Mesendoderm (in vitro differentiated cells): Measurements from ENCODE around the gene ENC1.

Experiments
- DNase-seq: peaks from one replicate; pipeline ENCODE4 v3.0.0; 2013
- H2AK5ac ChIP-seq: 2 replicates; pipeline ENCODE4 v1.6.1; 2013; ENCODE audit warnings: low read length, inconsistent platforms
- H2BK120ac ChIP-seq: 2 replicates; pipeline ENCODE4 v1.6.1; 2013; ENCODE audit warnings: low read depth, mild to moderate bottlenecking, low read length, moderate library complexity, mixed read lengths
- H2BK15ac ChIP-seq: replicated peaks from 2 replicates; pipeline ENCODE4 v1.6.1; 2013; ENCODE audit warnings: low read depth, mild to moderate bottlenecking, moderate library complexity
- H2BK5ac ChIP-seq: 2 replicates; pipeline ENCODE4 v1.6.1; 2013; ENCODE audit warnings: low read length, inconsistent platforms
- H3K18ac ChIP-seq: 2 replicates; pipeline ENCODE4 v1.6.1; 2013; ENCODE audit warnings: mild to moderate bottlenecking, low read length, mixed read lengths
- H3K23ac ChIP-seq: one replicate; pipeline ENCODE4 v1.6.1; 2013; ENCODE audit warnings: low read length
- H3K27ac ChIP-seq: 2 replicates; pipeline ENCODE4 v1.5.1; 2013; ENCODE audit warnings: low read depth, mild to moderate bottlenecking, inconsistent platforms, low read length, moderate library complexity
- H3K27me3 ChIP-seq: 2 replicates; pipeline ENCODE4 v1.6.1; 2013; ENCODE audit warnings: low read length, control low read depth, mild to moderate bottlenecking, inconsistent platforms; ENCODE audit not compliant: insufficient read depth, poor library complexity
- H3K36me3 ChIP-seq: 2 replicates; pipeline ENCODE4 v1.6.1; 2013; ENCODE audit warnings: low read length, inconsistent platforms; ENCODE audit not compliant: control insufficient read depth, insufficient read depth
- H3K4ac ChIP-seq: one replicate; pipeline ENCODE4 v1.6.1; 2013; ENCODE audit warnings: low read depth, mild to moderate bottlenecking, low read length, moderate library complexity
- H3K4me1 ChIP-seq: 2 replicates; pipeline ENCODE4 v1.6.1; 2013; ENCODE audit warnings: low read depth, low read length, inconsistent platforms; ENCODE audit not compliant: control insufficient read depth
- H3K4me2 ChIP-seq: 2 replicates; pipeline ENCODE4 v1.6.1; 2013; ENCODE audit warnings: low read length
- H3K4me3 ChIP-seq: 2 replicates; pipeline ENCODE4 v1.5.1; 2013; ENCODE audit warnings: mild to moderate bottlenecking, low read length
- H3K56ac ChIP-seq: one replicate; pipeline ENCODE4 v1.6.1; 2013; ENCODE audit warnings: low read length
- H3K79me1 ChIP-seq: 2 replicates; pipeline ENCODE4 v1.6.1; 2013; ENCODE audit warnings: low read length, inconsistent platforms
- H3K79me2 ChIP-seq: 2 replicates; pipeline ENCODE4 v1.6.1; 2013; ENCODE audit warnings: mild to moderate bottlenecking, low read length; ENCODE audit not compliant: control insufficient read depth, insufficient read depth
- H3K9ac ChIP-seq: 2 replicates; pipeline ENCODE4 v1.6.1; 2013; ENCODE audit warnings: low read length, inconsistent platforms
- H4K5ac ChIP-seq: one replicate; pipeline ENCODE4 v1.6.1; 2013; ENCODE audit warnings: low read length
- H4K8ac ChIP-seq: one replicate; pipeline ENCODE4 v1.6.1; 2013; ENCODE audit warnings: low read depth, mild to moderate bottlenecking, control low read depth, low read length, moderate library complexity
- WGBS: extraction: QIAGEN DNeasy Blood & Tissue Kit; methylation state at CpG from one replicate; pipeline ENCODE4 v1.1.7; 2013; ENCODE audit warnings: low lambda C conversion rate, missing lambda C conversion rate; ENCODE audit not compliant: insufficient coverage; ENCODE audit errors: extremely low coverage; 5-methylcytosine and 5-hydroxymethylcytosine counted together

Gene ENC1

DNA sequence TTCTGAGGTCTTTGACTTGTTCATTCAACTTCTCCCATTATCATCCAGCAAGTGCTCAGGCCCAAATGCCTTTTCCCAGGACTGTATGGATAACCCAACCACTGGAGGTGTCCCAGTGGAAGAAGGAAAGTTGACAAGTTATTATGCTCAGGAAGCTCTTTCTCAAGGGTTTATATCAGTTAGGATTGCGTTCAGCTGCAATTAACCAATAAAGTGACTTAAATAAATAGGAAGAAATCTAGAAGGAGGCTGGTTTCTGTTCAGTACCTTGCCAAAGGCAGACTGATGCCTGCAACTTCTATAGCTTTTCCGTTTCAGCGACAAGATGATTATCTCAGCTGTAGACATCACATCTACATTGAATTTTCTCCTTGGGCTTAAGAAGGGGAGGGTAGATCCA lies 52.1 kb downstream of the ENC1 start:
- H4K5ac ChIP-seq, result no peak overlapping the region
- peak overlapping the region; percentile 69 for H3K18ac ChIP-seq
- H2AK5ac ChIP-seq, result no peak overlapping the region
- peaks cover 8% of the 10 kb centered on the region for H3K4me1 ChIP-seq
- no peaks in the 10 kb centered on the region for H3K79me1 ChIP-seq
- H3K9ac ChIP-seq, result no peak overlapping the region
- no peaks in the 10 kb centered on the region for H3K36me3 ChIP-seq
- H2BK5ac ChIP-seq, result no peak overlapping the region
- no peak for DNase-seq
- H3K27me3 ChIP-seq, result no peaks in the 10 kb centered on the region
- no peak overlapping the region for H3K56ac ChIP-seq
- H4K8ac ChIP-seq, result no peak overlapping the region
- no peak overlapping the region for H3K4me2 ChIP-seq
- WGBS, result no CpG with 5 or more reads among the region's 3 CpGs
- H3K4me3 ChIP-seq, result no peak overlapping the region
- no peak overlapping the region for H3K27ac ChIP-seq
- H2BK15ac ChIP-seq, result peak overlapping the region; percentile 98
- H3K4ac ChIP-seq, result no peak overlapping the region
- no peaks in the 10 kb centered on the region for H3K79me2 ChIP-seq
- H2BK120ac ChIP-seq, result no peak overlapping the region
- no peak overlapping the region for H3K23ac ChIP-seq

GRCh38 chr5:74587890-74588289 lies 52.6 kb downstream of the ENC1 start:
- Histone ChIP-seq H3K23ac (no peak overlapping the region), H3K79me1 (no peaks in the 10 kb centered on the region), H3K9ac (no peak overlapping the region), H3K18ac (no peak overlapping the region), H3K4me2 (no peak overlapping the region), H4K8ac (no peak overlapping the region), H2BK120ac (no peak overlapping the region), H3K27ac (no peak overlapping the region), H3K4me3 (no peak overlapping the region), H2BK15ac (no peak overlapping the region), H4K5ac (no peak overlapping the region), H3K36me3 (no peaks in the 10 kb centered on the region), H3K4me1 (peaks cover 8% of the 10 kb centered on the region), H3K79me2 (no peaks in the 10 kb centered on the region), H3K27me3 (no peaks in the 10 kb centered on the region), H2AK5ac (no peak overlapping the region), H3K4ac (no peak overlapping the region), H2BK5ac (no peak overlapping the region), H3K56ac (no peak overlapping the region)
- peak; percentile 51 for DNase-seq
- WGBS, result no CpG with 5 or more reads among the region's 2 CpGs

- no peak overlapping the region for H3K23ac ChIP-seq
- H2BK5ac ChIP-seq, result no peak overlapping the region
- H3K79me1 ChIP-seq, result no peaks in the 10 kb centered on the region
- peaks cover 8% of the 10 kb centered on the region for H3K4me1 ChIP-seq
- no CpG with 5 or more reads among the region's 4 CpGs for WGBS
- no peaks in the 10 kb centered on the region for H3K27me3 ChIP-seq
- H2BK15ac ChIP-seq, result no peak overlapping the region
- no peak overlapping the region for H4K8ac ChIP-seq
- H3K4ac ChIP-seq, result no peak overlapping the region
- no peak overlapping the region for H3K4me3 ChIP-seq
- H2BK120ac ChIP-seq, result peak overlapping the region; percentile 17
- peak overlapping the region; percentile 26 for H3K56ac ChIP-seq
- no peak overlapping the region for H3K9ac ChIP-seq
- no peak overlapping the region for H3K4me2 ChIP-seq
- DNase-seq, result peak; percentile 22
- H2AK5ac ChIP-seq, result no peak overlapping the region
- H4K5ac ChIP-seq, result no peak overlapping the region
- H3K18ac ChIP-seq, result peak overlapping the region; percentile 25
- no peaks in the 10 kb centered on the region for H3K36me3 ChIP-seq
- peak overlapping the region; percentile 9 for H3K27ac ChIP-seq
- no peaks in the 10 kb centered on the region for H3K79me2 ChIP-seq
Observed at GRCh38 chr5:74587300-74587699, 53.2 kb downstream of the ENC1 start.

DNA sequence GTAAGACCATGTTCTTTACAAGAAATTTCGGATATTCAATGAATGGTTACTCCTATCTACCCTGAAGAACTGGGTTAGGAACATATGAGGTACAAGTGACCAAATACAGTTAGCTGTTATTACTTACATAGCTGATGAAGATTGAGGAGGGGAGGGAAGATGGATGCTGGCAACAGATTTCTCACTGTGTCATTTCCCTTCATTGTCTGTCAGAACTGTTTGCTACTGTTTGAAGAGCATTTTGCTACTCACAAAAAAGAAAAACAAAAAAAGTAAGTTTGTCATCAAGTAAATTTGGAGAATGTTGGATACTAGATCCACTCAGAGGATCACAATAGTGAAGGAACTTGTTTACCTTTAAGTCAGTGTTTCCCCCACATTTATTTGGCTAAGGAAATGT lies 53.7 kb downstream of the ENC1 start:
- H2AK5ac ChIP-seq, result no peak overlapping the region
- no peak overlapping the region for H3K4me2 ChIP-seq
- no peak overlapping the region for H3K27ac ChIP-seq
- peak overlapping the region; percentile 60 for H2BK15ac ChIP-seq
- no peak overlapping the region for H3K4me3 ChIP-seq
- H3K9ac ChIP-seq, result no peak overlapping the region
- no CpG with 5 or more reads among the region's 1 CpG for WGBS
- H3K4me1 ChIP-seq, result peaks cover 8% of the 10 kb centered on the region
- no peak overlapping the region for H3K23ac ChIP-seq
- no peaks in the 10 kb centered on the region for H3K27me3 ChIP-seq
- H4K5ac ChIP-seq, result no peak overlapping the region
- no peak overlapping the region for H3K4ac ChIP-seq
- no peak overlapping the region for H2BK5ac ChIP-seq
- no peak overlapping the region for H2BK120ac ChIP-seq
- peak overlapping the region; percentile 25 for H3K18ac ChIP-seq
- H3K56ac ChIP-seq, result no peak overlapping the region
- H3K36me3 ChIP-seq, result no peaks in the 10 kb centered on the region
- no peak for DNase-seq
- no peaks in the 10 kb centered on the region for H3K79me2 ChIP-seq
- H3K79me1 ChIP-seq, result no peaks in the 10 kb centered on the region
- H4K8ac ChIP-seq, result no peak overlapping the region

DNA sequence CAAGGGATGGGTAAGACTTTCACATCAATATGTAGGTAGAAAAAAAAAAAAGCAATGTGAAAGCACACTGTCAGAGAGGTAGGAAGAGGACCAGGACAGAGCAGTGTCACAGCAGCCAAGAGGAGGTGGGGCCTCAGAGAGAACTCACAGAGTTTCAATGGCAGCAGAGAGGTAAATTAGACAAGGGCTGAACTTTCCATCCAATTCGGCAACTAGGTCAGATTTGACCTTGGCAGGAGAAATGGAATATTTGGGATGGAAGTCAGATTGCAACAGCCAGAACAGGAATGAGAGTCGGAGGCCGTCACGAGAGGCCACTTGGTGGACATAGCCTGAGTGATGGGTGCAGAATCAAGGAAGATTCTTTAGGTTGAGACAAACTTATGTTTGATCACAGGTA lies 57.7 kb downstream of the ENC1 start:
- H2AK5ac ChIP-seq, result no peak overlapping the region
- no peaks in the 10 kb centered on the region for H3K79me2 ChIP-seq
- no peak overlapping the region for H3K18ac ChIP-seq
- no peak overlapping the region for H3K4me2 ChIP-seq
- H3K4me3 ChIP-seq, result no peak overlapping the region
- H2BK15ac ChIP-seq, result no peak overlapping the region
- H3K79me1 ChIP-seq, result no peaks in the 10 kb centered on the region
- H3K56ac ChIP-seq, result no peak overlapping the region
- WGBS, result no CpG with 5 or more reads among the region's 4 CpGs
- no peak for DNase-seq
- H3K9ac ChIP-seq, result no peak overlapping the region
- H3K23ac ChIP-seq, result no peak overlapping the region
- no peak overlapping the region for H3K4ac ChIP-seq
- peaks cover 4% of the 10 kb centered on the region for H3K4me1 ChIP-seq
- H3K27me3 ChIP-seq, result no peaks in the 10 kb centered on the region
- no peaks in the 10 kb centered on the region for H3K36me3 ChIP-seq
- no peak overlapping the region for H4K8ac ChIP-seq
- H2BK5ac ChIP-seq, result no peak overlapping the region
- H4K5ac ChIP-seq, result no peak overlapping the region
- H2BK120ac ChIP-seq, result no peak overlapping the region
- no peak overlapping the region for H3K27ac ChIP-seq

- H3K18ac ChIP-seq, result no peak overlapping the region
- H3K27me3 ChIP-seq, result no peaks in the 10 kb centered on the region
- no peak overlapping the region for H2BK15ac ChIP-seq
- no peaks in the 10 kb centered on the region for H3K36me3 ChIP-seq
- H3K27ac ChIP-seq, result no peak overlapping the region
- H3K56ac ChIP-seq, result no peak overlapping the region
- H2AK5ac ChIP-seq, result no peak overlapping the region
- no CpG with 5 or more reads among the region's 4 CpGs for WGBS
- no peak overlapping the region for H3K23ac ChIP-seq
- H4K5ac ChIP-seq, result no peak overlapping the region
- H3K4me2 ChIP-seq, result no peak overlapping the region
- no peaks in the 10 kb centered on the region for H3K79me2 ChIP-seq
- no peaks in the 10 kb centered on the region for H3K79me1 ChIP-seq
- no peak overlapping the region for H3K4ac ChIP-seq
- no peak overlapping the region for H4K8ac ChIP-seq
- H3K9ac ChIP-seq, result no peak overlapping the region
- H2BK5ac ChIP-seq, result no peak overlapping the region
- H2BK120ac ChIP-seq, result no peak overlapping the region
- no peak for DNase-seq
- H3K4me1 ChIP-seq, result peaks cover 2% of the 10 kb centered on the region
- no peak overlapping the region for H3K4me3 ChIP-seq
Observed at GRCh38 chr5:74581988-74582365, 58.6 kb downstream of the ENC1 start.
